ENCODE data around the gene SLC30A2.

SLC30A2 gene

GRCh38 chr1:26020330-26020768 lies 25.6 kb downstream of the SLC30A2 start:
- H3K27me3 ChIP-seq (ENCODE audit: insufficient read depth, low read length), result no peaks in the 10 kb centered on the region
- 79% methylated on average over 6 of the region's 6 CpGs for WGBS
- no peak overlapping the region for H3K4me3 ChIP-seq (ENCODE audit: low read length)
- H3K9me3 ChIP-seq (ENCODE audit: insufficient read depth, low read depth, low read length), result no peaks in the 10 kb centered on the region
- H3K27ac ChIP-seq (ENCODE audit: low read depth, low read length), result no peak overlapping the region
- no peak overlapping the region for H3K9ac ChIP-seq (ENCODE audit: low read depth, low read length)
- H3K4me1 ChIP-seq (ENCODE audit: insufficient read depth, low read length), result peaks cover 11% of the 10 kb centered on the region; the same call in 1 of the 2 replicates
- no peaks in the 10 kb centered on the region for H3K36me3 ChIP-seq (ENCODE audit: insufficient read depth, low read length)

- WGBS, result 82% methylated on average over 8 of the region's 8 CpGs
- Histone ChIP-seq H3K4me1 (ENCODE audit: insufficient read depth, low read length) (peaks cover 11% of the 10 kb centered on the region; the same call in 1 of the 2 replicates), H3K4me3 (ENCODE audit: low read length) (no peak overlapping the region), H3K27ac (ENCODE audit: low read depth, low read length) (no peak overlapping the region), H3K9me3 (ENCODE audit: insufficient read depth, low read depth, low read length) (no peaks in the 10 kb centered on the region), H3K9ac (ENCODE audit: low read depth, low read length) (no peak overlapping the region), H3K27me3 (ENCODE audit: insufficient read depth, low read length) (no peaks in the 10 kb centered on the region), H3K36me3 (ENCODE audit: insufficient read depth, low read length) (no peaks in the 10 kb centered on the region)
Measured at GRCh38 chr1:26019641-26020315, 26.1 kb downstream of the SLC30A2 start.

GRCh38 chr1:26017606-26018005 lies 28.3 kb downstream of the SLC30A2 start:
- Histone ChIP-seq H3K27ac (ENCODE audit: low read depth, low read length) (no peak overlapping the region), H3K9ac (ENCODE audit: low read depth, low read length) (no peak overlapping the region)
- 90% methylated on average over 5 of the region's 6 CpGs for WGBS

DNA sequence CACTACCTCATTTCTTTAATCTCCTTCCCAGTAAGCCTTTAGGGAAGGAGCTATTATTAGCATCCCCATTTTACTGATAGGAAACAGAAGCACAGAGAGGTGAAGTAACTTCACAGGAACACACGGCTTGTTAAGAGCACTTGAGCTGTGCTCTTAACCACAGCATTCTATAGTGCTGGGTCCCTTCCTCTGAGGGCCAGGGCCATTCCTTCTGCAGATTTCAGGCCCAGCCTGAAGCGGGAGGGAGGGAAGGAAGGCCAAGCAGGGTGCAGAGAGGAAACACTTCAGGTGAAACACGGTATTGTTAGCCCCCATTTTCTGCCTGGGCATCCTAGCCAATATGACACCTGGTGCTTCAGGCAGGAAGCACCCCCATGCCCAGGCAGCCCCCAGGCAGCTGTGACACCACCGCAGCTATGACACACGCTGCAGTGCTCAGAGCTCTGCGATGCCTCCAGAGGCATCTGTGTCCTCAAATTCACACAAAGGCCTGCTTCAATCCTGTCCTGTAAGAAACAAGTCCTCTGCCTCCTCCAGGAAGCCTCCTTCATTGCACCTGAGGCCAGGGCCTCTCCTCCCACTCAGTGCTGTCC lies 28.9 kb downstream of the SLC30A2 start:
- no peaks in the 10 kb centered on the region for H3K27me3 ChIP-seq (ENCODE audit: insufficient read depth, low read length)
- H3K36me3 ChIP-seq (ENCODE audit: insufficient read depth, low read length), result no peaks in the 10 kb centered on the region
- no peak overlapping the region for H3K27ac ChIP-seq (ENCODE audit: low read depth, low read length)
- H3K4me1 ChIP-seq (ENCODE audit: insufficient read depth, low read length), result peaks cover 11% of the 10 kb centered on the region; the same call in 1 of the 2 replicates
- H3K9me3 ChIP-seq (ENCODE audit: insufficient read depth, low read depth, low read length), result no peaks in the 10 kb centered on the region
- no peak overlapping the region for H3K9ac ChIP-seq (ENCODE audit: low read depth, low read length)
- WGBS, result 80% methylated on average over 6 of the region's 6 CpGs
- H3K4me3 ChIP-seq (ENCODE audit: low read length), result no peak overlapping the region

More at GRCh38 chr1:26017606-26018005, 28.3 kb downstream of the SLC30A2 start:
- no peaks in the 10 kb centered on the region for H3K36me3 ChIP-seq (ENCODE audit: insufficient read depth, low read length)
- peaks cover 11% of the 10 kb centered on the region; the same call in 1 of the 2 replicates for H3K4me1 ChIP-seq (ENCODE audit: insufficient read depth, low read length)
- H3K27me3 ChIP-seq (ENCODE audit: insufficient read depth, low read length), result no peaks in the 10 kb centered on the region
- H3K9me3 ChIP-seq (ENCODE audit: insufficient read depth, low read depth, low read length), result no peaks in the 10 kb centered on the region
- H3K4me3 ChIP-seq (ENCODE audit: low read length), result no peak overlapping the region

DNA sequence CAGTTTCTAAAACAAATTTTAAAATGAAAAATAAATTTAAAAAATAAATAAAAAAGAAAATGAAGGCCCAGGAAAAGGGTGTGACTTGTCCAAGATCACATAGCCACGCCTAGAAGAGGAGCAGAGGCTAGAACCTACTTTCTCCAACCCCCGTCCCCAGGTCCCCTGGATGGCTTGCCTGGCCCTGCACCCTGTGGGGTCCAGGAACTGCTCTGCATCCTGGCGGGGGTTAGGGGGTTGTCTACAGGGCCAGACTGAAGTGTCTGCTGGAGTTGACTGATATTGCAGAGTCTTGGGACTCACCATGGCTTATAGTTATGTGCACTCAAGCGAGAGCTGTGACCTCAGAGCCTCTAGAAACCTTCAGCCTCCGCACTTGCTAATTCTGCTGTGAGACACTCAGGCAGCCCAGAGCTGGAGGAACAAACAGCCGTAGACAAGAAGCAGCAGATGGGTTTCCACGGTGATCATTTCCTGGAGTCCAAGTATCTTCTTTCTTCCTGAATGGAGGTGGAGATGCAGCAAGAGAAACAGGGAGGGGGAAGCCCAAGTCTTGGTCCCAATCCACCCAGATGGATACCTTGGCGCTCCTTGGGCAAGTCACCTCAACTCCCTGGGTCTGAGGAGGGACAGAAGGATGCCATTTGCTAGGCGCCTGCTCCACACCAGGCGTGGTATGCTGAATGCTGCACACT lies 29.5 kb downstream of the SLC30A2 start:
- 87% methylated on average over 10 of the region's 10 CpGs for WGBS
- Histone ChIP-seq H3K9ac (ENCODE audit: low read depth, low read length) (no peak overlapping the region), H3K9me3 (ENCODE audit: insufficient read depth, low read depth, low read length) (no peaks in the 10 kb centered on the region), H3K4me3 (ENCODE audit: low read length) (no peak overlapping the region), H3K36me3 (ENCODE audit: insufficient read depth, low read length) (no peaks in the 10 kb centered on the region), H3K27me3 (ENCODE audit: insufficient read depth, low read length) (no peaks in the 10 kb centered on the region), H3K4me1 (ENCODE audit: insufficient read depth, low read length) (peaks cover 11% of the 10 kb centered on the region), H3K27ac (ENCODE audit: low read depth, low read length) (no peak overlapping the region)

- Histone ChIP-seq H3K4me3 (ENCODE audit: low read length) (no peak overlapping the region), H3K9ac (ENCODE audit: low read depth, low read length) (no peak overlapping the region), H3K9me3 (ENCODE audit: insufficient read depth, low read depth, low read length) (no peaks in the 10 kb centered on the region), H3K4me1 (ENCODE audit: insufficient read depth, low read length) (peaks cover 16% of the 10 kb centered on the region), H3K36me3 (ENCODE audit: insufficient read depth, low read length) (no peaks in the 10 kb centered on the region), H3K27ac (ENCODE audit: low read depth, low read length) (no peak overlapping the region), H3K27me3 (ENCODE audit: insufficient read depth, low read length) (no peaks in the 10 kb centered on the region)
- 83% methylated on average over 2 of the region's 2 CpGs for WGBS
Measured at GRCh38 chr1:26015358-26015757, 30.6 kb downstream of the SLC30A2 start.

DNA sequence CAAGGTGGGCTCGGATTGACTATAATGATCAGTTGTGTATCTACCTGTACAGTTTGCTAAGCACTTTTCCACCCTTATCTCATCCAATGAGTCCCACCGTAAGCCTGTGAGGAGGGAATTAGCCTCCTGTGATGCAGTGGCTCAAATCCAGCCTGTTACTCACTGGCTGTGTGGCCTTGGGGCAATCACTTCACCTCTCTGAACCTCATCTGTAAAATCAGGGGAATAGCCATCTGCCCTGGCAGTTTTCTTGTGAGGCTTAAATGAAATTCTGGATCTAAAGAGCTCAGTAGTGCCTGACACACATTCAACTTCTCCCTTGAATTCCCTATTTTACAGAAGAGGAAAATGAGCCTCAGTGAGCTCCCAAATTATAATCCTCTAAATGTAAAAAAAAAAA lies 31.7 kb downstream of the SLC30A2 start:
- Histone ChIP-seq H3K4me1 (ENCODE audit: insufficient read depth, low read length) (peaks cover 20% of the 10 kb centered on the region), H3K9me3 (ENCODE audit: insufficient read depth, low read depth, low read length) (no peaks in the 10 kb centered on the region), H3K27ac (ENCODE audit: low read depth, low read length) (no peak overlapping the region), H3K27me3 (ENCODE audit: insufficient read depth, low read length) (no peaks in the 10 kb centered on the region), H3K9ac (ENCODE audit: low read depth, low read length) (no peak overlapping the region), H3K4me3 (ENCODE audit: low read length) (no peak overlapping the region), H3K36me3 (ENCODE audit: insufficient read depth, low read length) (no peaks in the 10 kb centered on the region)
- 94% methylated on average over 2 of the region's 2 CpGs for WGBS

- 69% methylated on average over 3 of the region's 3 CpGs for WGBS
- H3K9ac ChIP-seq (ENCODE audit: low read depth, low read length), result no peak overlapping the region
- no peaks in the 10 kb centered on the region for H3K27me3 ChIP-seq (ENCODE audit: insufficient read depth, low read length)
- H3K4me1 ChIP-seq (ENCODE audit: insufficient read depth, low read length), result peaks cover 20% of the 10 kb centered on the region
- no peaks in the 10 kb centered on the region for H3K9me3 ChIP-seq (ENCODE audit: insufficient read depth, low read depth, low read length)
- no peaks in the 10 kb centered on the region for H3K36me3 ChIP-seq (ENCODE audit: insufficient read depth, low read length)
- no peak overlapping the region for H3K27ac ChIP-seq (ENCODE audit: low read depth, low read length)
- H3K4me3 ChIP-seq (ENCODE audit: low read length), result no peak overlapping the region
Measured at GRCh38 chr1:26012864-26013263, 33.1 kb downstream of the SLC30A2 start.

DNA sequence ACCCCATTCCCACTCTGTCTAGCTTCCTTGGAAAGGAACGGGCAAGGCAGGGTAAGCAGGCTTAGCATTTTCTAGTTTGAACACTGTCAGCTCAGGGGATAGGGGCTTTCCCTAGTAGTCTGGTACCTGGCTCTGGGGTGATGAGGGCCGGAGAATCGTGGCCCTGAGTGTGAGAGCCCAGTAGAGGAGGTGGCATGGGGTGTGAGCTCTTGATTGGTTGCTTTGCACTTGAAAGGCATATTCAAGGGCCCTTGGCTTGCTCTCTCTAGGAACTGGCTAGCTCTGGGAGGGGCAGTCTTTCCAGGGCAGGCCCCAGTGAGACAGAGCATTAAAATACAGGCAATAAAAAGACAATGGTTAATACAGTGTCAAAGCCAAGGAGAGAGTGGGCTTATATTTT lies 35.1 kb downstream of the SLC30A2 start:
- Histone ChIP-seq H3K4me1 (ENCODE audit: insufficient read depth, low read length) (peaks cover 9% of the 10 kb centered on the region; the same call in 1 of the 2 replicates), H3K27me3 (ENCODE audit: insufficient read depth, low read length) (no peaks in the 10 kb centered on the region), H3K27ac (ENCODE audit: low read depth, low read length) (no peak overlapping the region), H3K36me3 (ENCODE audit: insufficient read depth, low read length) (no peaks in the 10 kb centered on the region), H3K4me3 (ENCODE audit: low read length) (no peak overlapping the region), H3K9ac (ENCODE audit: low read depth, low read length) (no peak overlapping the region), H3K9me3 (ENCODE audit: insufficient read depth, low read depth, low read length) (no peaks in the 10 kb centered on the region)
- whole genome bisulfite sequencing, result 28% methylated on average over 3 of the region's 3 CpGs

GRCh38 chr1:26009796-26010447 lies 36.0 kb downstream of the SLC30A2 start:
- Histone ChIP-seq H3K4me3 (ENCODE audit: low read length) (no peak overlapping the region), H3K9ac (ENCODE audit: low read depth, low read length) (no peak overlapping the region), H3K27me3 (ENCODE audit: insufficient read depth, low read length) (no peaks in the 10 kb centered on the region), H3K36me3 (ENCODE audit: insufficient read depth, low read length) (no peaks in the 10 kb centered on the region), H3K9me3 (ENCODE audit: insufficient read depth, low read depth, low read length) (no peaks in the 10 kb centered on the region), H3K27ac (ENCODE audit: low read depth, low read length) (no peak overlapping the region), H3K4me1 (ENCODE audit: insufficient read depth, low read length) (peaks cover 9% of the 10 kb centered on the region; the same call in 1 of the 2 replicates)
- WGBS, result 63% methylated on average over 6 of the region's 6 CpGs

GRCh38 chr1:26006710-26007109 lies 39.2 kb downstream of the SLC30A2 start:
- Histone ChIP-seq H3K27ac (ENCODE audit: low read depth, low read length) (no peak overlapping the region), H3K9ac (ENCODE audit: low read depth, low read length) (no peak overlapping the region), H3K9me3 (ENCODE audit: insufficient read depth, low read depth, low read length) (no peaks in the 10 kb centered on the region), H3K4me3 (ENCODE audit: low read length) (no peak overlapping the region), H3K36me3 (ENCODE audit: insufficient read depth, low read length) (no peaks in the 10 kb centered on the region), H3K27me3 (ENCODE audit: insufficient read depth, low read length) (no peaks in the 10 kb centered on the region), H3K4me1 (ENCODE audit: insufficient read depth, low read length) (peaks cover 9% of the 10 kb centered on the region; the same call in 1 of the 2 replicates)
- 93% methylated on average over 16 of the region's 16 CpGs for WGBS

Measured in HUES64 (cell line).